GM19463 (cell line): ENCODE results near the gene FAM193A.
"Not testable (repeated sequence)": the region's sequence is repeated elsewhere in the genome, so short reads cannot be mapped to it uniquely, and the experiment has no call there.

Experiments
- ATAC-seq: cut with Tn5 transposase; IDR thresholded peaks from one replicate; pipeline ENCODE4 v1.9.1; 2021; ENCODE audit warnings: mild to moderate bottlenecking, moderate library complexity; ENCODE audit not compliant: unreplicated experiment

Gene FAM193A

GRCh38 chr4:2515830-2516550, 20.5 kb upstream of the FAM193A start:
- ATAC-seq = no peak

- ATAC-seq = no peak
Measured at GRCh38 chr4:2516635-2517034, 19.8 kb upstream of the FAM193A start.

GRCh38 chr4:2526559-2526958, 9.9 kb upstream of the FAM193A start:
- no peak for ATAC-seq

- no peak for ATAC-seq
Measured at GRCh38 chr4:2534904-2535375, 1.5 kb upstream of the FAM193A start.

- peak; percentile 2 for ATAC-seq
Measured at GRCh38 chr4:2535376-2536192, 863 bp upstream of the FAM193A start.

- peak; percentile 19 for ATAC-seq
Measured at GRCh38 chr4:2537011-2537830, 774 bp downstream of the FAM193A start.

- not testable (repeated sequence) for ATAC-seq
Measured at GRCh38 chr4:2543580-2544191, 7.2 kb downstream of the FAM193A start.

- ATAC-seq = no peak
Measured at GRCh38 chr4:2545321-2546013, 9.0 kb downstream of the FAM193A start.

GRCh38 chr4:2546286-2546823, 9.9 kb downstream of the FAM193A start:
- no peak for ATAC-seq

GRCh38 chr4:2546961-2547691, 10.7 kb downstream of the FAM193A start:
- not testable (repeated sequence) for ATAC-seq

- ATAC-seq = no peak
Measured at GRCh38 chr4:2551118-2551517, 14.7 kb downstream of the FAM193A start.

- no peak for ATAC-seq
Measured at GRCh38 chr4:2552806-2553205, 16.4 kb downstream of the FAM193A start.

- no peak for ATAC-seq
Measured at GRCh38 chr4:2558301-2558700, 21.9 kb downstream of the FAM193A start.

- ATAC-seq = no peak
Measured at GRCh38 chr4:2560167-2560566, 23.7 kb downstream of the FAM193A start.

GRCh38 chr4:2565533-2565932, 29.1 kb downstream of the FAM193A start:
- ATAC-seq = no peak

- ATAC-seq = no peak
Measured at GRCh38 chr4:2570036-2570435, 33.6 kb downstream of the FAM193A start.

GRCh38 chr4:2570551-2571222, 34.2 kb downstream of the FAM193A start:
- ATAC-seq = peak; percentile 89

GRCh38 chr4:2572076-2572475, 35.6 kb downstream of the FAM193A start:
- ATAC-seq = no peak

GRCh38 chr4:2572866-2573265, 36.4 kb downstream of the FAM193A start:
- ATAC-seq = no peak
